Liver (tissue), 9 donors: ENCODE measurements around the gene SPRR2B. TPM values are rescaled to one million over a fixed set of nuclear protein-coding genes. Genes with fewer than 3 reads are reported as not detected.

ENCODE experiments used
- DNase-seq: peaks from one replicate; pipeline ENCODE4 v3.0.0-alpha.2; 2017; ENCODE audit warnings: low spot score
- H3K27ac ChIP-seq, 2 donors: one replicate each; pipeline ENCODE4 v1.7.0; 2013; ENCODE audit warnings: inconsistent platforms in 2 of 2, low read length in 2 of 2, control low read depth in 1 of 2, low read depth in 1 of 2, mild to moderate bottlenecking in 1 of 2
- H3K27me3 ChIP-seq, 4 donors: one replicate each; pipeline versions ENCODE4 v1.6.1 to v1.7.0; 2013; ENCODE audit warnings: low read length in 3 of 4, inconsistent platforms in 1 of 4, mild to moderate bottlenecking in 1 of 4, moderate library complexity in 1 of 4; ENCODE audit not compliant: control insufficient read depth in 4 of 4, insufficient read depth in 4 of 4
- H3K36me3 ChIP-seq, 4 donors: one replicate each; pipeline versions ENCODE4 v1.6.1 to v1.7.0; 2013; ENCODE audit warnings: low read length in 3 of 4, mild to moderate bottlenecking in 3 of 4, low read depth in 1 of 4, moderate library complexity in 1 of 4; ENCODE audit not compliant: control insufficient read depth in 4 of 4, insufficient read depth in 3 of 4
- H3K4me1 ChIP-seq, 4 donors: one replicate each; pipeline versions ENCODE4 v1.6.1 to v1.7.0; 2013; ENCODE audit warnings: low read length in 3 of 4, mild to moderate bottlenecking in 3 of 4, moderate library complexity in 1 of 4; ENCODE audit not compliant: control insufficient read depth in 4 of 4, insufficient read depth in 4 of 4
- H3K4me3 ChIP-seq, 3 donors: one replicate each; pipeline versions ENCODE4 v1.6.1 to v1.7.0; 2013; ENCODE audit warnings: low read length in 3 of 3, control low read depth in 1 of 3, low read depth in 1 of 3, mild to moderate bottlenecking in 1 of 3
- H3K9ac ChIP-seq, 2 donors: one replicate each; pipeline ENCODE4 v1.7.0; 2013; ENCODE audit warnings: low read length in 2 of 2, mild to moderate bottlenecking in 2 of 2, moderate library complexity in 2 of 2, control low read depth in 1 of 2, low read depth in 1 of 2
- H3K9me3 ChIP-seq, 4 donors: one replicate each; pipeline versions ENCODE4 v1.6.1 to v1.7.0; 2013; ENCODE audit warnings: low read length in 3 of 4; ENCODE audit not compliant: control insufficient read depth in 4 of 4
- EGR1 ChIP-seq, 2 donors: IDR thresholded peaks; 2 replicates each; pipeline ENCODE4 v1.6.1; 2016 to 2018; ENCODE audit warnings: antibody characterized with exemption in 2 of 2, low read depth in 2 of 2
- FOXA1 ChIP-seq: IDR thresholded peaks from 2 replicates; pipeline ENCODE4 v1.6.1; 2016; ENCODE audit warnings: antibody characterized with exemption
- FOXA2 ChIP-seq: IDR thresholded peaks from 2 replicates; pipeline ENCODE4 v1.6.1; 2016; ENCODE audit warnings: antibody characterized with exemption
- GABPA ChIP-seq, 2 donors: IDR thresholded peaks in 1 of 2; conservative IDR thresholded peaks in 1 of 2; 2 replicates each; pipeline ENCODE4 v1.6.1; 2016; ENCODE audit warnings: antibody characterized with exemption in 2 of 2, mild to moderate bottlenecking in 1 of 2, moderate library complexity in 1 of 2
- HNF4A ChIP-seq, 2 donors: conservative IDR thresholded peaks; 2 replicates each; pipeline ENCODE4 v1.6.1; 2016; ENCODE audit warnings: antibody characterized with exemption in 2 of 2, mild to moderate bottlenecking in 2 of 2
- HNF4G ChIP-seq: IDR thresholded peaks from 2 replicates; pipeline ENCODE4 v1.6.1; 2016; ENCODE audit warnings: antibody characterized with exemption
- NR2F2 ChIP-seq: IDR thresholded peaks from 2 replicates; pipeline ENCODE4 v1.6.1; 2016; ENCODE audit warnings: antibody characterized with exemption
- RAD21 ChIP-seq, 2 donors: IDR thresholded peaks; 2 replicates each; pipeline ENCODE4 v1.6.1; 2016; ENCODE audit warnings: antibody characterized with exemption in 2 of 2, mild to moderate bottlenecking in 2 of 2
- RXRA ChIP-seq, 2 donors: IDR thresholded peaks; 2 replicates each; pipeline ENCODE4 v1.6.1; 2017 to 2018; ENCODE audit warnings: antibody characterized with exemption in 2 of 2, mild to moderate bottlenecking in 1 of 2
- SP1 ChIP-seq: IDR thresholded peaks from 2 replicates; pipeline ENCODE4 v1.6.1; 2018; ENCODE audit warnings: antibody characterized with exemption, mild to moderate bottlenecking
- TAF1 ChIP-seq: conservative IDR thresholded peaks from 2 replicates; pipeline ENCODE4 v1.6.1; 2016; ENCODE audit warnings: antibody characterized with exemption, mild to moderate bottlenecking
- YY1 ChIP-seq: IDR thresholded peaks from 2 replicates; pipeline ENCODE4 v1.6.1; 2016; ENCODE audit warnings: antibody characterized with exemption, mild to moderate bottlenecking
- WGBS: extraction: QIAGEN DNeasy Blood & Tissue Kit; methylation state at CpG from one replicate; pipeline ENCODE4 v1.1.7; 2013; 5-methylcytosine and 5-hydroxymethylcytosine counted together
- polyA plus RNA-seq, 2 donors: library from polyadenylated mRNA; stranded (reverse) in 1 of 2; unstranded in 1 of 2; fragments of 200-250 nt in 1 of 2; fragments of >200 nt in 1 of 2; fragmentation: Nextera tagmentation in 1 of 2; extraction: Ambion mirVana in 1 of 2; gene quantifications; one replicate each; pipeline versions ENCODE4 v1.2.1 to v1.2.3, GENCODE V29; 2013 to 2015
- total RNA-seq, 2 donors: library from RNA; depleted of rRNA; stranded (reverse); fragments of >200 nt; gene quantifications; one replicate each; pipeline ENCODE4 v1.2.3, GENCODE V29; 2014
- TF ChIP-seq, protein P1 (sequence below): IDR thresholded peaks from 2 replicates; pipeline ENCODE4 v1.6.1; 2016; ENCODE audit warnings: antibody characterized with exemption
- TF ChIP-seq, protein P2 (sequence below): fragments of 150-350 bp; IDR thresholded peaks from 2 replicates; pipeline ENCODE4 v1.5.1; 2017; ENCODE audit warnings: improper control_type of control experiment, low read depth, low read length; ENCODE audit not compliant: missing input control
- TF ChIP-seq, protein P3 (sequence below): IDR thresholded peaks from 2 replicates; pipeline ENCODE4 v1.6.1; 2016; ENCODE audit warnings: antibody characterized with exemption
- TF ChIP-seq, protein P4 (sequence below): IDR thresholded peaks from 2 replicates; pipeline ENCODE4 v1.6.1; 2016; ENCODE audit warnings: antibody characterized with exemption, mild to moderate bottlenecking
- donor health status: healthy.
- donor health status: healthy.
- donor health status: healthy.
- donor health status: healthy.
- donor health status: healthy.

SPRR2B gene
- total and polyA plus RNA-seq, 4 donors = not detected

DNA sequence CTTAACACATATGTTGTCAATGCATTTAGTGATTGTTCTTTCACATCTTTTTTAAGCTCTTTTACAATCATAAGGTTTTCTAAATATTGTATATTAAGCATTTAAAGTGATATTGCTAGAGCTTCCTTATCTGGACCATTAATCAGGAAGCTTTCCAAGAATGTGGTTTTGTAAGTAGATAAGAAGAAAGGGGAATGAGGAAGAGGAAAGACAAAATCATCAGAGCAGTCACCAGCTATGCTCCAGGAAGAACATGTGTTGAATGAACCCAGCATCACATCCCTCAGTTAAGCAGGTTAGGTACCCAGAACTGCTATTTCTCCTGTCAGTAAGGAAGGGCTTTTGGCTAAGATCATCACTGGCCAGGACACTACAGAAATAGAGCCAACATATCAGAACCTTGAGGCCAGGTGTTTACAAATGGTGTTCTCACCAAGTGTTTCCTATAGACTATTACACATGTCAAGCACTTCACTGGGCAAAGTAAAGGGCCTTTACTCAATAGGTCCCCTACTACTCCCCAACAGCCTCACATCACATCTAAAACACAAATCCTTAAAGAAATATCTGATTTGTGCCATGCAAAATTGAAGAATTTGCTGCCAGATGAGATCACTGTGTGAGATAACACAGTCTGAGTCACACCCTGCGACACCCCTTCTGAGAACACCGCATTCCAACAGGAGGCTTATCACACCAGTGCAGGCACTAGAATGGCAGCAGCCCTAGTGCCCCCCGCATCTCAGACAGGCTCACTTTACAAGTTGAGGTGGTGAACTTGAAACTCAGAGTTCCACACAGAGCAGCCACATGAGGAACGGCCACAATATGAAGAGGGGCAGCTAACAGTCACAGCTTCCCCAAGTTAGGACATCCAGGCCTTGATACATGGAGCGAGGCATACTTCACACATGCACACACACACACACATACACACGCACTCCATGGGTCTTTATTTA is 12.3 kb downstream of the SPRR2B start:
- H3K4me1 ChIP-seq = no peaks in the 10 kb centered on the region
- H3K9ac ChIP-seq = no peak overlapping the region
- 67% methylated on average over 6 of the region's 6 CpGs for WGBS
- H3K4me3 ChIP-seq = no peak overlapping the region
- H3K27me3 ChIP-seq = peaks cover 0 to 5% (median 0%) of the 10 kb centered on the region in 4 donors
- DNase-seq = no peak
- no peaks in the 10 kb centered on the region for H3K9me3 ChIP-seq
- no peaks in the 10 kb centered on the region for H3K36me3 ChIP-seq
- TF ChIP-seq YY1 = no peak
- no peak for TF ChIP-seq HNF4A (conservative IDR thresholded peaks at IDR 0.05)
- TF ChIP-seq, protein P1, sequence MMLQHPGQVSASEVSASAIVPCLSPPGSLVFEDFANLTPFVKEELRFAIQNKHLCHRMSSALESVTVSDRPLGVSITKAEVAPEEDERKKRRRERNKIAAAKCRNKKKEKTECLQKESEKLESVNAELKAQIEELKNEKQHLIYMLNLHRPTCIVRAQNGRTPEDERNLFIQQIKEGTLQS = no peak
- H3K27ac ChIP-seq = no peak overlapping the region

DNA sequence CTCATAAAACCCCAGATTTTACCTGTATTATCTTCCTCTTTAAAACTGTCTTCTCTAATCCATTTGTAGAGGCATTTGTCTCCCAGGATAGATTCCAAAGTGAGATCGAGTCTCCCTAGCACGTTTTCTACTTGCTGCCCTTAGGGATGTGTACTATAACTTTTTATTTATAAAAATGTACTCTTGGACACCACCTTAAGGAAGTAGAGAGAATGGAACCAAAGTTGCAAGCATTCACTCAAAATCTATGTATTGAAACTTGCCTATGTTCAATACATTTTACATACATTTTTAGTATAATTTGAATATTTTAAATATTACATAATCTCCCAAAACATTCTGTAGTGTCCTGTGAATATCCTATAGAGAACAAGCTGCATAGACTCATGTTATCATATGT is 13.3 kb downstream of the SPRR2B start:
- WGBS = 61% methylated on average over 2 of the region's 2 CpGs
- H3K27ac ChIP-seq = no peak overlapping the region
- no peak for TF ChIP-seq HNF4A (conservative IDR thresholded peaks at IDR 0.05)
- no peak for TF ChIP-seq EGR1 (IDR thresholded peaks at IDR 0.05; ENCODE audit: low read depth in 2 of 2)
- TF ChIP-seq RXRA (IDR thresholded peaks at IDR 0.05) = no peak
- no peak for TF ChIP-seq NR2F2
- TF ChIP-seq TAF1 = no peak
- TF ChIP-seq, protein P2, sequence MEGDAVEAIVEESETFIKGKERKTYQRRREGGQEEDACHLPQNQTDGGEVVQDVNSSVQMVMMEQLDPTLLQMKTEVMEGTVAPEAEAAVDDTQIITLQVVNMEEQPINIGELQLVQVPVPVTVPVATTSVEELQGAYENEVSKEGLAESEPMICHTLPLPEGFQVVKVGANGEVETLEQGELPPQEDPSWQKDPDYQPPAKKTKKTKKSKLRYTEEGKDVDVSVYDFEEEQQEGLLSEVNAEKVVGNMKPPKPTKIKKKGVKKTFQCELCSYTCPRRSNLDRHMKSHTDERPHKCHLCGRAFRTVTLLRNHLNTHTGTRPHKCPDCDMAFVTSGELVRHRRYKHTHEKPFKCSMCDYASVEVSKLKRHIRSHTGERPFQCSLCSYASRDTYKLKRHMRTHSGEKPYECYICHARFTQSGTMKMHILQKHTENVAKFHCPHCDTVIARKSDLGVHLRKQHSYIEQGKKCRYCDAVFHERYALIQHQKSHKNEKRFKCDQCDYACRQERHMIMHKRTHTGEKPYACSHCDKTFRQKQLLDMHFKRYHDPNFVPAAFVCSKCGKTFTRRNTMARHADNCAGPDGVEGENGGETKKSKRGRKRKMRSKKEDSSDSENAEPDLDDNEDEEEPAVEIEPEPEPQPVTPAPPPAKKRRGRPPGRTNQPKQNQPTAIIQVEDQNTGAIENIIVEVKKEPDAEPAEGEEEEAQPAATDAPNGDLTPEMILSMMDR = no peak
- no peak for TF ChIP-seq HNF4G
- TF ChIP-seq, protein P3, sequence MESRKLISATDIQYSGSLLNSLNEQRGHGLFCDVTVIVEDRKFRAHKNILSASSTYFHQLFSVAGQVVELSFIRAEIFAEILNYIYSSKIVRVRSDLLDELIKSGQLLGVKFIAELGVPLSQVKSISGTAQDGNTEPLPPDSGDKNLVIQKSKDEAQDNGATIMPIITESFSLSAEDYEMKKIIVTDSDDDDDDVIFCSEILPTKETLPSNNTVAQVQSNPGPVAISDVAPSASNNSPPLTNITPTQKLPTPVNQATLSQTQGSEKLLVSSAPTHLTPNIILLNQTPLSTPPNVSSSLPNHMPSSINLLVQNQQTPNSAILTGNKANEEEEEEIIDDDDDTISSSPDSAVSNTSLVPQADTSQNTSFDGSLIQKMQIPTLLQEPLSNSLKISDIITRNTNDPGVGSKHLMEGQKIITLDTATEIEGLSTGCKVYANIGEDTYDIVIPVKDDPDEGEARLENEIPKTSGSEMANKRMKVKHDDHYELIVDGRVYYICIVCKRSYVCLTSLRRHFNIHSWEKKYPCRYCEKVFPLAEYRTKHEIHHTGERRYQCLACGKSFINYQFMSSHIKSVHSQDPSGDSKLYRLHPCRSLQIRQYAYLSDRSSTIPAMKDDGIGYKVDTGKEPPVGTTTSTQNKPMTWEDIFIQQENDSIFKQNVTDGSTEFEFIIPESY = no peak
- TF ChIP-seq SP1 = no peak
- no peak for TF ChIP-seq RAD21 (IDR thresholded peaks at IDR 0.05)
- TF ChIP-seq, protein P4, sequence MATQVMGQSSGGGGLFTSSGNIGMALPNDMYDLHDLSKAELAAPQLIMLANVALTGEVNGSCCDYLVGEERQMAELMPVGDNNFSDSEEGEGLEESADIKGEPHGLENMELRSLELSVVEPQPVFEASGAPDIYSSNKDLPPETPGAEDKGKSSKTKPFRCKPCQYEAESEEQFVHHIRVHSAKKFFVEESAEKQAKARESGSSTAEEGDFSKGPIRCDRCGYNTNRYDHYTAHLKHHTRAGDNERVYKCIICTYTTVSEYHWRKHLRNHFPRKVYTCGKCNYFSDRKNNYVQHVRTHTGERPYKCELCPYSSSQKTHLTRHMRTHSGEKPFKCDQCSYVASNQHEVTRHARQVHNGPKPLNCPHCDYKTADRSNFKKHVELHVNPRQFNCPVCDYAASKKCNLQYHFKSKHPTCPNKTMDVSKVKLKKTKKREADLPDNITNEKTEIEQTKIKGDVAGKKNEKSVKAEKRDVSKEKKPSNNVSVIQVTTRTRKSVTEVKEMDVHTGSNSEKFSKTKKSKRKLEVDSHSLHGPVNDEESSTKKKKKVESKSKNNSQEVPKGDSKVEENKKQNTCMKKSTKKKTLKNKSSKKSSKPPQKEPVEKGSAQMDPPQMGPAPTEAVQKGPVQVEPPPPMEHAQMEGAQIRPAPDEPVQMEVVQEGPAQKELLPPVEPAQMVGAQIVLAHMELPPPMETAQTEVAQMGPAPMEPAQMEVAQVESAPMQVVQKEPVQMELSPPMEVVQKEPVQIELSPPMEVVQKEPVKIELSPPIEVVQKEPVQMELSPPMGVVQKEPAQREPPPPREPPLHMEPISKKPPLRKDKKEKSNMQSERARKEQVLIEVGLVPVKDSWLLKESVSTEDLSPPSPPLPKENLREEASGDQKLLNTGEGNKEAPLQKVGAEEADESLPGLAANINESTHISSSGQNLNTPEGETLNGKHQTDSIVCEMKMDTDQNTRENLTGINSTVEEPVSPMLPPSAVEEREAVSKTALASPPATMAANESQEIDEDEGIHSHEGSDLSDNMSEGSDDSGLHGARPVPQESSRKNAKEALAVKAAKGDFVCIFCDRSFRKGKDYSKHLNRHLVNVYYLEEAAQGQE = no peak
- TF ChIP-seq FOXA1 = no peak
- no peak for TF ChIP-seq YY1
- TF ChIP-seq GABPA (IDR thresholded peaks at IDR 0.05 in 1 of 2, conservative IDR thresholded peaks at IDR 0.05 in 1 of 2) = no peak
- no peak for TF ChIP-seq FOXA2

More for the DNA sequence above, 13.3 kb downstream of the SPRR2B start:
- no peak overlapping the region for H3K4me3 ChIP-seq
- no peaks in the 10 kb centered on the region for H3K4me1 ChIP-seq
- H3K27me3 ChIP-seq = peaks cover 0 to 5% (median 0%) of the 10 kb centered on the region in 4 donors
- no peak for DNase-seq
- no peaks in the 10 kb centered on the region for H3K36me3 ChIP-seq
- H3K9me3 ChIP-seq = peaks cover 0 to under 1% (median 0%) of the 10 kb centered on the region in 4 donors
- H3K9ac ChIP-seq = no peak overlapping the region
